Measurements from ENCODE around the gene TMEM250.
"Not testable (repeated sequence)": the region's sequence is repeated elsewhere in the genome, so short reads cannot be mapped to it uniquely, and the experiment has no call there.

Gene TMEM250

GRCh38 chr9:136110082-136111061, 8.3 kb downstream of the TMEM250 start:
- no peak for DNase-seq

- peak; percentile 89 for DNase-seq
Measured at GRCh38 chr9:136109351-136110081, 9.2 kb downstream of the TMEM250 start.

DNA sequence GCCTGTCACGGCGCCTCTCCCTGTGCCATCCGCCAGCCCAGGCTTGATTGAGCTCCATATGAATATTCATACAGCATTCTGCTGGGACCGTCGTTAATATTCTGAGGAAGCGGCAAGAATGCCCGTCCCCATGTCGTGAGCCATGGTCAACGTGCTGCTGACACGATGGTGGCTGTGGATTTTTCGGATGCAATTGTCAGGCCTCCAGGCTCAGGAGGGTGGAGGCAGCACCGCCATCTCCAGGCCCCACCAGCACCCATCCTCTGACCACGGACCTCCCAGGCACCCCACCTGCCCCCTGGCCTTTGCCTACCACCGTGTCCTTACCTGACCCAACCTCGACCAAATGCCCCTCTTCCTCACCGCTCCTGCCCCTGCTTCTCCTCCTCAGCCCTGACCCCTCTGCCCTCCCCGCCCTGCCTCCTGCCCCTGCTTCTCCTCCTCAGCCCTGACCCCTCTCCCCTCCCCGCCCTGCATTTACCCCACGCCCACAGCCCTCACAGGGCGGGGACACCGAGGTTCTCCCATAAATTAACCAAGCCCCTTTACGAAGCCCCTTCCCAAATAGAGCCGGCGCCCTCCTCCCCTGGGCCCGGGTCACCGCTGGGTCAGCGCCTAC, 9.9 kb downstream of the TMEM250 start:
- DNase-seq: no peak

DNA sequence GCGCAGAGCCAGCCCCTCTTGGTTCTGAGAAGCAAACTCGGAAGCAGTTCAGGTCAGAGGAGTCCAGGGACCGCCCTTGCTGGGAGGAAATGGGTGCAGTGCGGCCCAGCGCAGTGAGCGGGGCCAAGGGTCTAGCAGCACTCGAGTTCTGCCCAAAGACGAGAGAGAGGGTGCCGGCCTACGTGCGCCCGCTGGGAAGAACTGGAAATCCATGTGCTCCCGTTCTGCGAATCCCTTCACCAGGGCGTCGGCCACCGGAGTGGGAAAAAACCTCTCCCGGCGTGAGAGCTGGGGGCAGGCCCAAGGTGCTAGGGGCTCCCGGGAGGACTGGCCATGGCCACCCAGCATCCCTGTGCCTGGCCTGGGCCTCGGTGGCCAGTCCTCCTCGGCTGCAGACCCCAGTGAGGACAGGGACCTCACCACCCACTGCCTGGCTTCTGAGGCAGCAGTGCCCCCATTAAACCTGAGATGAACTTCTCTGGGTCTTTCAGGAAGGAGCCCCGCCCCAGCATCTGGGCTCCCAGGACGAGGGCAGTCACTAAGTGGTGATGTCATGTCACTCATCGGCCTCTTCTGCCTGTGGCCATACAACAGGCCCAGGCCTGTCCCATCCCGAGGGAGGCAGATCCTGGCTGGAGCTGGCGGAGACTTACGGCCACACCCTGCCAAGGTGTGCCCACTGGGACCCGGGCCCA, 10.6 kb downstream of the TMEM250 start:
- DNase-seq: peak; percentile 40

- DNase-seq: no peak
Measured at GRCh38 chr9:136107155-136107952, 11.3 kb downstream of the TMEM250 start.

DNA sequence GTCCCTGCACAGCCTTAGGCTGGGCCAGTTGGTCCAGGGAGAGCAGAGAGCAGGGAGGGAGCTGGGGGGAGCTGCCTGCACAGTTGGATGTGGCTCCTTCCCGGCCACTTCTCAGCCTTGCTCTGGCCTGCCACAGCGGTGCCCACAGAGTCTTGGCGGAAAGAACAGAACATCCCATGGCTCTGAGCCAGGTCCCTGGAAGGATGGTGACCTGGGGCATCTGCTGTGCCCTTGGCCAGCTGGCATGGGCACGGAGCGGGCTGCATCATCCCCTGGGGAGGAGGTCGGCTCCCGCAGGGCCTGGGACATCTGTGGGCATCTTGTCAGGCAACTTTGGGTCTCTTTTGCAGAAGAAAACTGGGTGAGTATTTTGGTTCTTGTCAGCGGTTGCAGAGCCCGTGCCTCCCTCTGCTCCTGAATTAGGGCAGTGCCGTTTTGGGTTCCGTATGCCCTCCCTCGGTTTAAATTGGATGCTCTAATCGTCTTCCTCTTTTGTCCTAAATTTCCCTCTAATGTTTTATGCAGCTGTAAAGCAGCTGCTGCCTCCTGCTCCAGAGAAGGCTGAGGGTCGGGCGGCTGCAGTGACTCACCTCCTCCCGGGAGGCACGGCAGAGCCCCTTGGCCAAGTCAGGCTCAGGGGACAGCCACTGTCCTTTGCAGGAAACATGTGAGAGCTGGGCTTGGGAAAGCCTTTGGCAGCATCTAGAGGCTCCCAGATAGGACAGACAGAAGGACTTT, 13.1 kb downstream of the TMEM250 start:
- no peak for DNase-seq

GRCh38 chr9:136104916-136105315, 13.8 kb downstream of the TMEM250 start:
- DNase-seq: no peak

DNA sequence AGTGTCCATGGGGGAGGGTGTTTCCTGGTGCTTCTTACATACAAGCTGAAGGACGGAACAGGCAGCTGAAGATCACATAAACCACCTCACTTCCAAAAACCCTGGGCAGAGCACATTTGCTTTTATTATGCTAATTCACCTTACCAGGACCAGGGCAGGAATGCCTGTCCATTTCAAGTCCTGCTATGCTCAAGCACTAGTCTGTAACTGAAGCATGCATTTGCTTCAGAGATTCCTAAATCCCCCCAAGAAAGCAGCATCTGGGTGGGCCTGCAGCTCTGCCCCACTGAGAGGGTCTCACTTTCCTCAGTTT, 14.2 kb downstream of the TMEM250 start:
- DNase-seq: no peak

GRCh38 chr9:136103651-136104487, 14.8 kb downstream of the TMEM250 start:
- DNase-seq: peak; percentile 93

DNA sequence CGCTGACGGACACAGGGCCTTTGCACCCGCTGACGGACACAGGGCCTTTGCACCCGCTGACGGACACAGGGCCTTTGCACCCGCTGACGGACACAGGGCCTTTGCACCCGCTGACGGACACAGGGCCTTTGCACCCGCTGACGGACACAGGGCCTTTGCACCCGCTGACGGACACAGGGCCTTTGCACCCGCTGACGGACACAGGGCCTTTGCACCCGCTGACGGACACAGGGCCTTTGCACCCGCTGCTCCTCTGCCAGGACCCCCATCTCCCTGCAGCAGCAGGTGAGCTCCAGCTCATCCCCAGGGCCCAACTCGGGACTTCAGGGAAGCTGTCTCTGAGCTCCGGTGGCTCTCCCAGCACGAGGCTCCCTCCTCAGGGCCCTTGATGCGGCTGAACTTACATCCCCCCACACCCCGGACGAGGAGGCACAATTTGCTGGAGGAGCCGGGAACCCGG, 17.0 kb downstream of the TMEM250 start:
- DNase-seq: not testable (repeated sequence)

GRCh38 chr9:136100700-136101614, 17.7 kb downstream of the TMEM250 start:
- DNase-seq: no peak

DNA sequence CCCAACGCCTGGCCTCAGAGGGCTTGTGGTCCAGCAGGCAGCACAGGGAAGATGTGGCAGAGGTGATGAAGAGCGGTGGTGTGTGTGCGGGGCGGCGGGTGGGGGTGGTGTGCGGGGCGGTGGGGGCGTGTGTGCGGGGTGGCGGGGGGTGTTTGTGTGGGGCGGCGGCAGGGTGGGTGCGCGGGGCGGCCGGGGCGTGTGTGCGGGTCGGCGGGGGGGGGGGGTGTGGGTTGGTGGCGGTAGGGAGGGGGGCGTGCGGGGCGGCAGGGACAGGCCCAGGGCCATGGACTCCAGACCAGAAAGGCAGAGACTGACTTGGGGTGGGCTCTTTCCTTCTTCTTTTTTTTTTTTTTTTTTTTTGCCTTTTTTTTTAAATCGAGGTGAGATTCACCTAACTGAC, 19.1 kb downstream of the TMEM250 start:
- no peak for DNase-seq

GRCh38 chr9:136098844-136099243, 19.8 kb downstream of the TMEM250 start:
- no peak for DNase-seq

DNA sequence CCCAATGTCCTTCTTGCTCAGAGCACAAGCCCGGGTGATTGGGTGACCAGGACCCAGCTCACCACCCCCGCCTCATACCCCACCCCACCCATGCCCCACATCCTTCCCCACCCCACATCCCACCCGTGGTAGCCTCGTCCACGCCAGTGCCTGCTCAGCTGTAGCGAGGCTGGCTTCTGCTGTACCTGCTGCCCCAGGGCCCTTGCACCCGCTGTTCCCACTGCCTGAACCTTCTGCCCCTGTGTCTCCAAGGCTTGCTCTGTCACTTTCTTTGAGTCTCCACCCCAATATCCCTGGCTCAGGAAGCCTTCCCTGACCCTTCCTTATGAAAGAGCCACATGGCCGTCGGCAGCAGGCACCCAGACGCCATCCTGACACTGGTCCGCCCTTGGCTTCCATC, 20.5 kb downstream of the TMEM250 start:
- DNase-seq: no peak

- DNase-seq: no peak
Measured at GRCh38 chr9:136096505-136097001, 22.1 kb downstream of the TMEM250 start.

DNA sequence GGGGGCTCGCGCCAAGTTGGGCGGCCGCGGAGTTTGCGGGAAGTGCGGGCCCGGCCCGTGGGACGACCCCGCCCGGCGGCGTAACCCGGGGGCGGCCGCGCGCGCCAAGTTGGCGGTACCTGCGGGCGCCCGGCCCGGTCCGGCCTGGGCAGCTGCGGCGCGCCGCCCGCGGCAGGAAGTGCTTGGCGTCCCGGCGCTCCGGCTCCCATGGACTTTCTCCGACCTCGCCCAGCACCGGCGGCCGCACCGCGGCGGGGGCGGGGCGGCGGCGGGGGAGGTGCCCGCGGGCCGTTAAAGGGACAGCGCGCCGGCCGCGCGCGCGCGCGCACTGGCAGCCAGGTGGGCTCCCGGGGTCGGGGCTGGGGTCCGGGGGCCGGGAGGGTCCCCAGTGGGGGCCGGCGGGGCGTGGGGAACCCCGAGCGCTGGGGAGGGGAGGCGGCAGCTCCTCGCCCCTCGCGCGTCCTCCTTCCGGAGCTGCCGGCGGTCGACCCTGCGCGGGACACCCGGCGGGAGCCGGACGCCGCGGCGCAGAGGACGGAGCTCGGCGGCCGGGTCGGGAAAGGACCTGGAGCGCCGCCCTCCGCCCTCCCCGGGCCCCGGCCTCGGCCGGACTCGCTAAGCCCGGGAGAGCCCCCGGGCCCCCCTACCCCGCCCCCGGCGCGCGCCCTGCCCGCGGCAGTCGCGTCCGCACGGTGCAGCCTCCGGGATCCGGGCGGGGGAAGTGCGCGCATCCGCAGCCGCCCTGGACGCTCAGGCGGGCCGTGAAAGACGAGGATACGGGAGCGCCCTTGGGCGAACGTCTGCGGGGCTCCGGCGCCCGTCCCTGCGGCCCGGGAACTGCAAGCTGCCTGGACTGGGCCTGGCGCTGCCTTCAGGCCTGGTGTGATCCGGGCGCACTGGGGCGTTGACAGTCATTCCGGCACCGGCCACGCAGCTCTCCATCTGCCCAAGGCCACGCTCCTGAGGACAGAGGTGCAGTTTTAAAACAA, 23.3 kb downstream of the TMEM250 start, which contains the start of gene NACC2:
Gene NACC2 (minus strand): TSS at position 220 of the 989 bp plus-strand sequence. CDS start 44,768 bp downstream, outside the sequence.
- no peak for DNase-seq
